PC-3 (cell line): ENCODE measurements around the gene HMGCS2. TPM values are rescaled to one million over a fixed set of nuclear protein-coding genes. Genes with fewer than 3 reads are reported as not detected.
"Not testable (repeated sequence)": the region's sequence is repeated elsewhere in the genome, so short reads cannot be mapped to it uniquely, and the experiment has no call there.

Experiments used
- ATAC-seq: fragments of 200-7000 bp; cut with Tn5 transposase; 2 replicates; pipeline ENCODE4 v1.9.1; 2020; ENCODE audit warnings: mild to moderate bottlenecking, moderate library complexity
- BruUV-seq: library from RNA; stranded (reverse); fragments of 400-500 nt; replicated peaks from 2 replicates; lab custom pipeline; 2021; lab: Mats Ljungman, UMichigan
- CTCF ChIA-PET: fragments of 300-600 bp; sonication (Branson Sonifier 250); formaldehyde crosslinking; loops from one replicate; lab custom pipeline; 2022; ENCODE audit warnings: antibody characterized with exemption; lab: Charles Lee
- POLR2A ChIA-PET: fragments of 300-600 bp; sonication (Branson Sonifier 250); formaldehyde crosslinking; loops from one replicate; lab custom pipeline; 2022; ENCODE audit warnings: antibody characterized with exemption; ENCODE audit not compliant: unreplicated experiment; lab: Charles Lee
- DNase-seq: peaks from one replicate; pipeline ENCODE4 v3.0.0-alpha.2; 2015
- H2AFZ ChIP-seq: fragments of 300-600 bp; sonication (generic); 2 replicates; pipeline ENCODE4 v1.6.0; 2016; ENCODE audit warnings: antibody characterized with exemption, low read length
- H3F3A ChIP-seq: fragments of 300-600 bp; sonication (generic); one replicate; pipeline ENCODE4 v1.6.0; 2017; ENCODE audit warnings: antibody characterized with exemption, low read length, control low read depth, mild to moderate bottlenecking; ENCODE audit not compliant: unreplicated experiment
- H3K27ac ChIP-seq: fragments of 300-600 bp; sonication (generic); 2 replicates; pipeline ENCODE4 v1.5.1; 2016; ENCODE audit warnings: mild to moderate bottlenecking, low read length
- H3K27me3 ChIP-seq: fragments of 300-600 bp; sonication (generic); 2 replicates; pipeline ENCODE4 v1.6.1; 2016; ENCODE audit warnings: low read length, mixed read lengths
- H3K36me3 ChIP-seq: fragments of 300-600 bp; sonication (generic); 2 replicates; pipeline ENCODE4 v1.6.1; 2016; ENCODE audit warnings: low read depth, mixed run types, low read length, mixed read lengths
- H3K4me1 ChIP-seq: fragments of 300-600 bp; sonication (generic); 2 replicates; pipeline ENCODE4 v1.5.1; 2016; ENCODE audit warnings: low read length; ENCODE audit not compliant: insufficient read depth
- H3K4me2 ChIP-seq: fragments of 300-600 bp; sonication (generic); 2 replicates; pipeline ENCODE4 v1.6.0; 2016; ENCODE audit warnings: low read length
- H3K4me3 ChIP-seq: fragments of 300-600 bp; sonication (generic); 2 replicates; pipeline ENCODE4 v1.5.1; 2016; ENCODE audit warnings: mild to moderate bottlenecking, low read length, mixed read lengths
- H3K79me2 ChIP-seq: fragments of 300-600 bp; sonication (generic); 2 replicates; pipeline ENCODE4 v1.6.1; 2017; ENCODE audit warnings: low read length, mixed read lengths
- H3K9ac ChIP-seq: fragments of 300-600 bp; sonication (generic); 2 replicates; pipeline ENCODE4 v1.6.0; 2016; ENCODE audit warnings: mild to moderate bottlenecking, low read length
- H3K9me2 ChIP-seq: fragments of 300-600 bp; sonication (generic); replicated peaks from 2 replicates; pipeline ENCODE4 v1.6.1; 2016; ENCODE audit warnings: mixed run types, low read length, mixed read lengths
- H3K9me3 ChIP-seq: fragments of 300-600 bp; sonication (generic); 2 replicates; pipeline ENCODE4 v1.6.1; 2016; ENCODE audit warnings: low read length, mixed read lengths
- H4K20me1 ChIP-seq: fragments of 300-600 bp; sonication (generic); 2 replicates; pipeline ENCODE4 v1.6.1; 2016; ENCODE audit warnings: low read length, mixed read lengths
- CTCF ChIP-seq: fragments of 300-600 bp; sonication (generic); conservative IDR thresholded peaks from 2 replicates; pipeline ENCODE4 v1.5.1; 2017; ENCODE audit warnings: antibody characterized with exemption, low read depth, mild to moderate bottlenecking, low read length
- EZH2 ChIP-seq: fragments of 300-600 bp; sonication (generic); IDR thresholded peaks from one replicate; pipeline ENCODE4 v1.6.1; 2017; ENCODE audit warnings: antibody characterized with exemption, mild to moderate bottlenecking, low read length; ENCODE audit not compliant: unreplicated experiment
- EZH2phosphoT487 ChIP-seq: fragments of 300-600 bp; sonication (generic); IDR thresholded peaks from 2 replicates; pipeline ENCODE4 v1.6.1; 2018; ENCODE audit warnings: mild to moderate bottlenecking, antibody characterized with exemption, low read length, borderline replicate concordance
- intact Hi-C: fragments of 100-400 bp; cut with micrococcal nuclease; formaldehyde crosslinking; loops from 2 replicates; pipeline ENCODE4 v1.9.0; 2023
- total RNA-seq: library from RNA; depleted of rRNA; stranded (reverse); fragments of >200 nt; gene quantifications from 2 replicates; pipeline ENCODE4 v1.2.3, GENCODE V29; 2014

Gene HMGCS2
- total RNA-seq, 1 experiment from 2014 or later, result not detected

GRCh38 chr1:119790451-119791198 is 21.9 kb upstream of the HMGCS2 start:
- ATAC-seq, result no peak
- ChIA-PET CTCF (no interaction called here), POLR2A (no interaction called here)
- Histone ChIP-seq H2AFZ (peak overlapping the region; percentile 39; the same call in 1 of the 2 replicates), H3F3A (no peaks in the 10 kb centered on the region), H3K4me1 (peaks cover 50% of the 10 kb centered on the region), H3K9ac (no peak overlapping the region), H4K20me1 (no peaks in the 10 kb centered on the region), H3K4me3 (no peak overlapping the region), H3K27me3 (no peaks in the 10 kb centered on the region), H3K9me2 (no peaks in the 10 kb centered on the region), H3K27ac (no peak overlapping the region), H3K36me3 (no peaks in the 10 kb centered on the region), H3K4me2 (no peak overlapping the region), H3K79me2 (no peaks in the 10 kb centered on the region), H3K9me3 (no peaks in the 10 kb centered on the region)
- intact Hi-C loops, result no loop called here
- DNase-seq, result peak; percentile 16
- no peak for TF ChIP-seq EZH2
- TF ChIP-seq CTCF, result no peak
- no peak for TF ChIP-seq EZH2phosphoT487
- BruUV-seq, result no TSS peak

- H3K27me3 ChIP-seq, result no peaks in the 10 kb centered on the region
- ChIA-PET CTCF (no interaction called here), POLR2A (no interaction called here)
- no peaks in the 10 kb centered on the region for H3K9me2 ChIP-seq
- H3K9ac ChIP-seq, result no peak overlapping the region
- peak overlapping the region; percentile 33 for H3K4me2 ChIP-seq
- intact Hi-C loops, result loop anchor here (10.0 kb wide), 1 partner anchor 113 kb away; no protein-coding TSS in a partner anchor
- peak overlapping the region; percentile 74 for H3K27ac ChIP-seq
- H3K36me3 ChIP-seq, result no peaks in the 10 kb centered on the region
- H3K4me3 ChIP-seq, result no peak overlapping the region
- TF ChIP-seq EZH2, result no peak
- TF ChIP-seq CTCF, result no peak
- TF ChIP-seq EZH2phosphoT487, result no peak
- no peaks in the 10 kb centered on the region for H3F3A ChIP-seq
- H2AFZ ChIP-seq, result no peak overlapping the region
- BruUV-seq, result no TSS peak
- H3K79me2 ChIP-seq, result no peaks in the 10 kb centered on the region
- H3K9me3 ChIP-seq, result no peaks in the 10 kb centered on the region
- ATAC-seq (peak; percentile 46), DNase-seq (peak; percentile 63)
- no peaks in the 10 kb centered on the region for H4K20me1 ChIP-seq
- H3K4me1 ChIP-seq, result peaks cover 73% of the 10 kb centered on the region
Measured at GRCh38 chr1:119787776-119788175, 19.1 kb upstream of the HMGCS2 start.

- POLR2A ChIA-PET, H3K9ac ChIP-seq, H3K9me2 ChIP-seq, H3F3A ChIP-seq, H3K27me3 ChIP-seq, H2AFZ ChIP-seq, H3K9me3 ChIP-seq, ATAC-seq, H3K4me3 ChIP-seq, BruUV-seq, H4K20me1 ChIP-seq, H3K79me2 ChIP-seq, H3K36me3 ChIP-seq: not testable (repeated sequence)
- H3K4me2 ChIP-seq, result peak overlapping the region; percentile 64; the same call in 1 of the 2 replicates
- CTCF ChIA-PET, result interaction anchor here (0.6 kb wide), 1 partner anchor 92 kb away, joined by 3 read pairs; no protein-coding TSS in a partner anchor
- peak; percentile 80 for DNase-seq
- peak overlapping the region; percentile 51 for H3K27ac ChIP-seq
- peaks cover 77% of the 10 kb centered on the region for H3K4me1 ChIP-seq
- intact Hi-C loops, result loop anchor here (10.0 kb wide), 1 partner anchor 112 kb away; no protein-coding TSS in a partner anchor
Measured at GRCh38 chr1:119786473-119787050, 17.9 kb upstream of the HMGCS2 start.

- Histone ChIP-seq H3K4me2 (peak overlapping the region; percentile 64), H3K4me1 (peaks cover 72% of the 10 kb centered on the region), H3K27ac (peak overlapping the region; percentile 60)
- H3K9me3 ChIP-seq, H3K79me2 ChIP-seq, BruUV-seq, H3F3A ChIP-seq, H3K27me3 ChIP-seq, H2AFZ ChIP-seq, H4K20me1 ChIP-seq, H3K4me3 ChIP-seq, H3K9me2 ChIP-seq, ATAC-seq, H3K36me3 ChIP-seq, H3K9ac ChIP-seq, CTCF ChIA-PET, DNase-seq, POLR2A ChIA-PET: not testable (repeated sequence)
- intact Hi-C loops, result loop anchor here (10.0 kb wide), 1 partner anchor 111 kb away; no protein-coding TSS in a partner anchor
Measured at GRCh38 chr1:119786046-119786445, 17.3 kb upstream of the HMGCS2 start.
